H9 (cell line): ENCODE results near the gene AQP2. TPM values are rescaled to one million over a fixed set of nuclear protein-coding genes. Genes with fewer than 3 reads are reported as not detected.
A peak's percentile ranks its signal among the peaks of the same experiment; 100 is the strongest.

Experiments
- DNase-seq: peaks from one replicate; pipeline ENCODE4 v3.0.0-alpha.2; 2017
- H2AFZ ChIP-seq: one replicate; pipeline ENCODE4 v1.6.1; 2013; ENCODE audit warnings: mild to moderate bottlenecking, low read length, control low read depth, moderate library complexity
- H2AK5ac ChIP-seq: 2 replicates; pipeline ENCODE4 v1.6.1; 2013; ENCODE audit warnings: low read length, control low read depth, mixed read lengths; ENCODE audit not compliant: insufficient read length
- H2BK120ac ChIP-seq: one replicate; pipeline ENCODE4 v1.6.1; 2013; ENCODE audit warnings: low read depth, mild to moderate bottlenecking, low read length, control low read depth, inconsistent platforms; ENCODE audit not compliant: poor library complexity, severe bottlenecking
- H2BK12ac ChIP-seq: 2 replicates; pipeline ENCODE4 v1.6.1; 2013; ENCODE audit warnings: low read length, control low read depth, mixed read lengths, low read depth; ENCODE audit not compliant: insufficient read length
- H2BK15ac ChIP-seq: 2 replicates; pipeline ENCODE4 v1.6.1; 2013; ENCODE audit warnings: low read depth, low read length, control low read depth
- H2BK20ac ChIP-seq: one replicate; pipeline ENCODE4 v1.6.1; 2013; ENCODE audit warnings: low read depth, mild to moderate bottlenecking, low read length, control low read depth, inconsistent platforms; ENCODE audit not compliant: poor library complexity, severe bottlenecking
- H2BK5ac ChIP-seq: 2 replicates; pipeline ENCODE4 v1.6.1; 2013; ENCODE audit warnings: low read length, control low read depth, mixed read lengths; ENCODE audit not compliant: insufficient read length
- H3K14ac ChIP-seq: 2 replicates; pipeline ENCODE4 v1.6.1; 2013; ENCODE audit warnings: low read length, control low read depth; ENCODE audit not compliant: insufficient read depth
- H3K18ac ChIP-seq: 2 replicates; pipeline ENCODE4 v1.6.1; 2013; ENCODE audit warnings: low read depth, mild to moderate bottlenecking, mixed read lengths, low read length, control low read depth; ENCODE audit not compliant: insufficient read length
- H3K23ac ChIP-seq: 2 replicates; pipeline ENCODE4 v1.6.1; 2013; ENCODE audit warnings: low read length, control low read depth, mixed read lengths, low read depth; ENCODE audit not compliant: insufficient read length
- H3K23me2 ChIP-seq: 2 replicates; pipeline ENCODE4 v1.6.1; 2013; ENCODE audit warnings: low read depth, mild to moderate bottlenecking, mixed read lengths, low read length, control low read depth; ENCODE audit not compliant: insufficient read length, poor library complexity, severe bottlenecking
- H3K27ac ChIP-seq: 2 replicates; pipeline ENCODE4 v1.5.1; 2013; ENCODE audit warnings: low read length, control low read depth, mixed read lengths, low read depth; ENCODE audit not compliant: insufficient read length
- H3K27me3 ChIP-seq: 2 replicates; pipeline ENCODE4 v1.6.1; 2013; ENCODE audit warnings: low read length, control low read depth, inconsistent platforms; ENCODE audit not compliant: insufficient read depth
- H3K4ac ChIP-seq: 2 replicates; pipeline ENCODE4 v1.6.1; 2013; ENCODE audit warnings: low read depth, mild to moderate bottlenecking, control low read depth, inconsistent platforms, low read length, moderate library complexity
- H3K4me1 ChIP-seq: 2 replicates; pipeline ENCODE4 v1.6.1; 2013; ENCODE audit warnings: low read length, control low read depth, inconsistent platforms; ENCODE audit not compliant: insufficient read depth
- H3K4me2 ChIP-seq: 2 replicates; pipeline ENCODE4 v1.6.1; 2013; ENCODE audit warnings: low read length, control low read depth, mixed read lengths; ENCODE audit not compliant: insufficient read length, insufficient read depth
- H3K56ac ChIP-seq: 2 replicates; pipeline ENCODE4 v1.6.1; 2013; ENCODE audit warnings: low read depth, mild to moderate bottlenecking, mixed read lengths, low read length, control low read depth; ENCODE audit not compliant: insufficient read length
- H3K79me1 ChIP-seq: 2 replicates; pipeline ENCODE4 v1.6.1; 2013; ENCODE audit warnings: low read depth, mild to moderate bottlenecking, moderate library complexity, low read length, control low read depth, inconsistent platforms; ENCODE audit not compliant: insufficient read depth, poor library complexity, severe bottlenecking
- H3K79me2 ChIP-seq: 2 replicates; pipeline ENCODE4 v1.6.1; 2013; ENCODE audit warnings: low read length, control low read depth, inconsistent platforms; ENCODE audit not compliant: insufficient read depth
- H3K9ac ChIP-seq: 2 replicates; pipeline ENCODE4 v1.6.1; 2013; ENCODE audit warnings: low read length, control low read depth, mixed read lengths; ENCODE audit not compliant: insufficient read length; ENCODE audit errors: extremely low read depth
- H3K9me3 ChIP-seq: one replicate; pipeline ENCODE4 v1.6.1; 2013; ENCODE audit warnings: low read depth, low read length, inconsistent platforms; ENCODE audit not compliant: control insufficient read depth
- H3T11ph ChIP-seq: one replicate; pipeline ENCODE4 v1.6.1; 2013; ENCODE audit warnings: mild to moderate bottlenecking, low read length, control low read depth, inconsistent platforms
- H4K20me1 ChIP-seq: one replicate; pipeline ENCODE4 v1.6.1; 2013; ENCODE audit not compliant: control insufficient read depth, insufficient read length, insufficient read depth
- H4K5ac ChIP-seq: 2 replicates; pipeline ENCODE4 v1.6.1; 2013; ENCODE audit warnings: low read depth, mild to moderate bottlenecking, mixed read lengths, low read length, control low read depth; ENCODE audit not compliant: insufficient read length
- H4K8ac ChIP-seq: replicated peaks from 2 replicates; pipeline ENCODE4 v1.6.1; 2013; ENCODE audit warnings: low read length, control low read depth, mixed read lengths, low read depth; ENCODE audit not compliant: insufficient read length
- H4K91ac ChIP-seq: 2 replicates; pipeline ENCODE4 v1.6.1; 2013; ENCODE audit warnings: low read depth, mild to moderate bottlenecking, moderate library complexity, mixed read lengths, low read length, control low read depth; ENCODE audit not compliant: insufficient read length
- H3K27ac Mint-ChIP-seq, 3 experiments: 2 replicates in 2 of 3; 3 replicates in 1 of 3; pipeline ENCODE4 v1.8.0; 2020 to 2021; ENCODE audit warnings: mixed read lengths in 3 of 3, mild to moderate bottlenecking in 1 of 3, moderate library complexity in 1 of 3
- H3K27me3 Mint-ChIP-seq: 2 replicates; pipeline ENCODE4 v1.8.0; 2021; ENCODE audit warnings: low read depth, mild to moderate bottlenecking, moderate library complexity, mixed read lengths
- H3K36me3 Mint-ChIP-seq, 3 experiments: 2 replicates in 2 of 3; 3 replicates in 1 of 3; pipeline ENCODE4 v1.8.0; 2020 to 2021; ENCODE audit warnings: low read depth in 3 of 3, mixed read lengths in 3 of 3; ENCODE audit not compliant: insufficient read depth in 1 of 3
- H3K4me1 Mint-ChIP-seq, 2 experiments: 2 replicates each; pipeline ENCODE4 v1.8.0; 2020; ENCODE audit warnings: mixed read lengths in 2 of 2
- H3K4me3 Mint-ChIP-seq, 2 experiments: 2 replicates in 1 of 2; 3 replicates in 1 of 2; pipeline ENCODE4 v1.8.0; 2020 to 2021; ENCODE audit warnings: mild to moderate bottlenecking in 2 of 2, mixed read lengths in 2 of 2, moderate library complexity in 1 of 2
- H3K9me3 Mint-ChIP-seq, 2 experiments: 2 replicates in 1 of 2; 3 replicates in 1 of 2; pipeline ENCODE4 v1.8.0; 2020; ENCODE audit warnings: mild to moderate bottlenecking in 2 of 2, mixed read lengths in 2 of 2, moderate library complexity in 1 of 2
- CTCF ChIP-seq: fragments of 200-600 bp; sonication (generic); conservative IDR thresholded peaks from 3 replicates; pipeline ENCODE4 v1.8.0; 2021; ENCODE audit warnings: antibody characterized with exemption, mild to moderate bottlenecking
- WGBS: extraction: QIAGEN DNeasy Blood & Tissue Kit; methylation state at CpG from one replicate; pipeline ENCODE4 v1.1.7; 2013; ENCODE audit warnings: missing lambda C conversion rate, low lambda C conversion rate, mixed read lengths; ENCODE audit not compliant: insufficient read length; ENCODE audit errors: extremely low coverage; 5-methylcytosine and 5-hydroxymethylcytosine counted together
- total RNA-seq: library from RNA; stranded (reverse); gene quantifications from 2 replicates; pipeline ENCODE4 v1.2.1, GENCODE V29; 2021

AQP2 gene
- total RNA-seq, 1 experiment from 2014 or later: not detected

GRCh38 chr12:49933796-49934195 lies 16.7 kb upstream of the AQP2 start:
- peak overlapping the region in 1 of 3 experiments; percentile 51; a peak in 1 of 7 replicates for H3K27ac Mint-ChIP-seq
- Histone ChIP-seq H3K18ac (no peak overlapping the region), H2BK120ac (no peak overlapping the region), H2BK12ac (no peak overlapping the region), H3K14ac (no peak overlapping the region), H3K4me1 (no peaks in the 10 kb centered on the region), H2BK20ac (no peak overlapping the region), H3K27ac (no peak overlapping the region), H3K4ac (no peak overlapping the region), H3T11ph (no peak overlapping the region), H3K79me1 (no peaks in the 10 kb centered on the region), H3K9ac (no peak overlapping the region), H4K8ac (no peak overlapping the region), H4K91ac (no peak overlapping the region), H2AK5ac (no peak overlapping the region), H3K27me3 (no peaks in the 10 kb centered on the region), H3K56ac (no peak overlapping the region), H3K23me2 (no peaks in the 10 kb centered on the region), H2AFZ (no peak overlapping the region), H2BK5ac (no peak overlapping the region), H3K9me3 (no peaks in the 10 kb centered on the region), H3K23ac (no peak overlapping the region), H4K20me1 (no peaks in the 10 kb centered on the region), H3K4me2 (no peak overlapping the region), H4K5ac (no peak overlapping the region), H3K79me2 (no peaks in the 10 kb centered on the region), H2BK15ac (no peak overlapping the region)
- no peaks in the 10 kb centered on the region for H3K9me3 Mint-ChIP-seq
- no peak for DNase-seq
- TF ChIP-seq CTCF: no peak
- peaks cover 4 to 10% of the 10 kb centered on the region in 2 experiments for H3K4me1 Mint-ChIP-seq
- peaks cover 4% of the 10 kb centered on the region for H3K27me3 Mint-ChIP-seq
- WGBS: no CpG with 5 or more reads among the region's 5 CpGs
- H3K4me3 Mint-ChIP-seq: no peak overlapping the region
- no peaks in the 10 kb centered on the region for H3K36me3 Mint-ChIP-seq
